Calu3 (cell line): Measurements from ENCODE around the gene KDM5C. TPM values are rescaled to one million over a fixed set of nuclear protein-coding genes. Genes with fewer than 3 reads are reported as not detected.

Source experiments
- BruUV-seq: library from RNA; stranded (reverse); fragments of 400-500 nt; replicated peaks from 2 replicates; lab custom pipeline; 2021; lab: Mats Ljungman, UMichigan
- CTCF ChIA-PET: fragments of 300-600 bp; sonication (Branson Sonifier 250); formaldehyde crosslinking; loops from one replicate; lab custom pipeline; 2022; ENCODE audit warnings: antibody characterized with exemption; lab: Charles Lee
- DNase-seq: peaks from one replicate; pipeline ENCODE4 v3.0.0; 2022
- H3K27ac Mint-ChIP-seq: one replicate; pipeline ENCODE4 v1.8.0; 2022; ENCODE audit warnings: mixed read lengths; ENCODE audit not compliant: unreplicated experiment
- H3K27me3 Mint-ChIP-seq: one replicate; pipeline ENCODE4 v1.8.0; 2022; ENCODE audit warnings: mixed read lengths; ENCODE audit not compliant: unreplicated experiment
- H3K36me3 Mint-ChIP-seq: one replicate; pipeline ENCODE4 v1.8.0; 2022; ENCODE audit warnings: mild to moderate bottlenecking, moderate library complexity, mixed read lengths; ENCODE audit not compliant: insufficient read depth, unreplicated experiment
- H3K4me1 Mint-ChIP-seq: one replicate; pipeline ENCODE4 v1.8.0; 2022; ENCODE audit warnings: mild to moderate bottlenecking, low read depth, mixed read lengths; ENCODE audit not compliant: unreplicated experiment
- H3K4me3 Mint-ChIP-seq: one replicate; pipeline ENCODE4 v1.8.0; 2022; ENCODE audit warnings: mild to moderate bottlenecking, low read depth, moderate library complexity, mixed read lengths; ENCODE audit not compliant: unreplicated experiment
- H3K9me3 Mint-ChIP-seq: one replicate; pipeline ENCODE4 v1.8.0; 2022; ENCODE audit warnings: low read depth, mixed read lengths; ENCODE audit not compliant: unreplicated experiment
- intact Hi-C: fragments of 100-400 bp; cut with micrococcal nuclease; formaldehyde crosslinking; loops from one replicate; pipeline ENCODE4 v1.10.0; 2022; ENCODE audit not compliant: unreplicated experiment
- total RNA-seq: library from RNA; stranded (reverse); gene quantifications from 2 replicates; pipeline ENCODE4 v1.2.3, GENCODE V29; 2022
- TF ChIP-seq, protein P1 (sequence below): fragments of 200-600 bp; IDR thresholded peaks from one replicate; pipeline ENCODE4 v1.8.0; 2022; ENCODE audit warnings: antibody characterized with exemption; ENCODE audit not compliant: unreplicated experiment

KDM5C gene
- total RNA-seq, 1 experiment from 2014 or later, result 98.4 TPM

DNA sequence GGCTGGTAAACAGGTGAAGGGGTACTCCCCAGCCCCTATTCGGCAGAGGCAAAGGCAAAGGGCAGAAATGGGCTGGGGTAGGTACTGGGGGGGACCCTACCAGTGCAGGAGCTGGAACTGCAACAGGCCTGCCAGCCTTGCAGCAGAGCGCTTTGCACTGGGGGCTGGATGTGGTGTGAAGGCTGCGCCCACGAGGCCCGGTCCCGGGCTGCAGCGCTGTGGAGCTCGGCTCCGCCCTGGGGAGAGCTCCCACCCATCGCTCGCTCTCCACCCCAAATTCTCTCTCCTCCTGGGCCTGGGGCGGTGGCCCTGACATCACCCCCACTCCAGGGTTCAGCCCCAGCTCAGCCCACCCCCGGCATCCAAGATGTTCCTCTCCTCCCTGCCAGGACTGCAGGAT, 32.2 kb upstream of the KDM5C start:
- no TSS peak for BruUV-seq
- Mint-ChIP-seq H3K4me3 (no peak overlapping the region), H3K36me3 (peaks cover 2% of the 10 kb centered on the region), H3K4me1 (peaks cover 10% of the 10 kb centered on the region), H3K9me3 (no peaks in the 10 kb centered on the region), H3K27ac (no peak overlapping the region), H3K27me3 (no peaks in the 10 kb centered on the region)
- CTCF ChIA-PET, result no interaction called here
- intact Hi-C loops, result no loop called here
- no peak for DNase-seq
- TF ChIP-seq, protein P1, sequence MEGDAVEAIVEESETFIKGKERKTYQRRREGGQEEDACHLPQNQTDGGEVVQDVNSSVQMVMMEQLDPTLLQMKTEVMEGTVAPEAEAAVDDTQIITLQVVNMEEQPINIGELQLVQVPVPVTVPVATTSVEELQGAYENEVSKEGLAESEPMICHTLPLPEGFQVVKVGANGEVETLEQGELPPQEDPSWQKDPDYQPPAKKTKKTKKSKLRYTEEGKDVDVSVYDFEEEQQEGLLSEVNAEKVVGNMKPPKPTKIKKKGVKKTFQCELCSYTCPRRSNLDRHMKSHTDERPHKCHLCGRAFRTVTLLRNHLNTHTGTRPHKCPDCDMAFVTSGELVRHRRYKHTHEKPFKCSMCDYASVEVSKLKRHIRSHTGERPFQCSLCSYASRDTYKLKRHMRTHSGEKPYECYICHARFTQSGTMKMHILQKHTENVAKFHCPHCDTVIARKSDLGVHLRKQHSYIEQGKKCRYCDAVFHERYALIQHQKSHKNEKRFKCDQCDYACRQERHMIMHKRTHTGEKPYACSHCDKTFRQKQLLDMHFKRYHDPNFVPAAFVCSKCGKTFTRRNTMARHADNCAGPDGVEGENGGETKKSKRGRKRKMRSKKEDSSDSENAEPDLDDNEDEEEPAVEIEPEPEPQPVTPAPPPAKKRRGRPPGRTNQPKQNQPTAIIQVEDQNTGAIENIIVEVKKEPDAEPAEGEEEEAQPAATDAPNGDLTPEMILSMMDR, result no peak

DNA sequence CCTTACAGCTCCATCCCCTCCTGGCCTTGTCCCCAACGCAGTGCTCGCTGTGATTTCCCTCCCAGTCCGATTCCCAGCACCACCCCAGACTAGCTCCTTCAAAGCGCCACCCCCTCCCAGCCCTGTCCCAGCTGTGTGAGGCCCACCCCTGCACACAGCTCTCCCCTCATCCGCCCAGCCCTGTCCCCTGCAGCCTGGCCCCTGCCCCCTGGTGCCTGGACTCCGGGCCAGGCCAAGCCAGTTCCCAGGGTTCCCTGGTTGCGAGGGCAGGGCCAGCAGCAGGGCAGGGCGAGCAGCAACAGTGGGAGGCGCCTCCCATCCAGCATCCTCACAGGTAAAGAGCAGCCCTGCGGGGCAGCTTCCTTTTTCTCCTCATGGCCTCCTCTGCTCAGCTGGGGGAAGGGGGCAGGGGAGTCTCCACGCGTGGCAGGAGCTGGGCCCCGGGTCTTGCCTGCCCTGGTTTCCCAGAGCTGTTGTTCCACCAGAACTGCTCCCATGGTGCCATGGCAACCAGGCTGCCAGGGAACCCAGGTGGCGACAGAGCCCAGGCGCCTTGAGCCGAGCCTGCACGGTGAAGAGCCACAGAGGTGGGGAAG, 31.5 kb upstream of the KDM5C start:
- Mint-ChIP-seq H3K27ac (no peak overlapping the region), H3K36me3 (no peaks in the 10 kb centered on the region), H3K27me3 (no peaks in the 10 kb centered on the region), H3K9me3 (no peaks in the 10 kb centered on the region), H3K4me1 (peaks cover 6% of the 10 kb centered on the region), H3K4me3 (no peak overlapping the region)
- TF ChIP-seq, protein P1, result no peak
- DNase-seq, result no peak
- CTCF ChIA-PET, result interaction anchor here (0.6 kb wide), 1 partner anchor 1363 kb away, joined by 5 read pairs; the partner anchor contains the start of gene MAGED1
- no TSS peak for BruUV-seq
- intact Hi-C loops, result no loop called here

DNA sequence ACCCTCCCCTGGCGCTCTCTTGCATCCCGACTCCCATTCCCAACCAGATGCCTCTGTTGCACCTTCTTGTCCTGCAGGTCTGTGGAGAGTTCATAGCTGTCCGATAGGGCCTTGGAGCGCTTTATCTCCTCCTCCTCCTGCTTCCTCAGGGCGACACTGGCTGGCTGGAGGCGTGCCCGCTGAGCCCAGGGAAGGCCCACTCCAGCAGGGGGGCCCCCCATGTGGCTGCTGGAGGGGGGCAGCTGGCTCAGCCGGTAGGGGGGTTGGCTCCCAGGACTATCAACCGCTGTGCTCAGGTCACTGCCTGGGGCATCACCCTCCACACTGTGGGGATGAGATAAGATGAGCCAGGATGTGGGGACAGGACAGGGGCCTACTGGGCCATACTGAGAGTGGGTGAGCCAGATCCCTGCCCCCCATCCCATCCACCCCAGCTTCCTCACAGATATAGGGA, 30.8 kb upstream of the KDM5C start:
- Mint-ChIP-seq H3K27ac (no peak overlapping the region), H3K36me3 (no peaks in the 10 kb centered on the region), H3K4me3 (no peak overlapping the region), H3K9me3 (no peaks in the 10 kb centered on the region), H3K27me3 (no peaks in the 10 kb centered on the region), H3K4me1 (peaks cover 6% of the 10 kb centered on the region)
- TF ChIP-seq, protein P1, result no peak
- intact Hi-C loops, result no loop called here
- DNase-seq, result no peak
- no TSS peak for BruUV-seq
- CTCF ChIA-PET, result interaction anchor here (0.6 kb wide), 1 partner anchor 1362 kb away, joined by 5 read pairs; the partner anchor contains the start of gene MAGED1

DNA sequence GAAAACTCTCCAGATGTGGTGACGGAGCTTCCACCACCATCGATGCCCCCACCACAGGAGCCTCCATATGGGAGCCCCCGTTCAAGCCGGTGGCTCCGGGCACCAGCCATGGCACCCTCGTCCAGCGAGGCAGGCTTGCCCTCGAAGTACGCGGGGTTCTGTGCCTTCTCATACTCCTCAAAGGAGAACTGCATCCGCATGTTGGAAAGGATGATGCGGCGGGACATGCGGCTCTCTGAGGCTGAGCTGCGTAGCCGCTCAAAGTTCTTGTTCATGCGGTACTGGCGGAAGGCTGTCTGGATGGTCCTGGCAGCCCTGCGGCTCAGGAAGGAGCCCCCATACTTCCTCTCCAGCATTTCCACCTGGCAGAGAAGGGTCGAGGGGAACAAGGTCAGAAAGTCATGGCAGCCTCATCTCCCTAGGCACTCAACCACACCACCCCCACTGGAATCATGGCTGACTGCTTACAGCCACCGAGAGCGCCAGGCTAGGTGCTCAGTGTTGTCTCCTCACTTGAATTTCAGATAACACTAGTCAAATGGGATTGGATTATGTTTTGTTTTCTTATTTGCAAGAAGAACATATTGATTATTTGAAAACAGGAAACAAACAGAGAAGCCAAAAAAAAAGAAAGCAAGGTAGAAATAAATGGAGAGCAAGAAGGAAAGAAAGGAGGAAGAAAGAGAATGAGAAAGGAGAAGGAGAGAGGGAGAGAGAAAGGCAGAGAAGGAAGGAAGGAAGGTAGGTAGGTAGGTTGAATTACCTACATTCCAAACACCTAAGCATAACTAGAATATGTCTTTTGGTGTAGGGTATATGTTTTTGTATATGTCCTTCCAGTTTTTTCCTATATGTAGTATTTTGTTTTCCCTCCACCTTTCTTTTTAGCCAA, 29.8 kb upstream of the KDM5C start:
- DNase-seq, result no peak

More for the DNA sequence above, 29.8 kb upstream of the KDM5C start:
- no TSS peak for BruUV-seq
- Mint-ChIP-seq H3K27ac (no peak overlapping the region), H3K9me3 (no peaks in the 10 kb centered on the region), H3K27me3 (no peaks in the 10 kb centered on the region), H3K4me1 (peaks cover 6% of the 10 kb centered on the region), H3K36me3 (no peaks in the 10 kb centered on the region), H3K4me3 (no peak overlapping the region)
- TF ChIP-seq, protein P1, result no peak
- CTCF ChIA-PET, result interaction anchor here (0.6 to 0.7 kb wide), 2 partner anchors 211 to 505 kb away, joined by 3 to 6 read pairs; no protein-coding TSS in a partner anchor
- intact Hi-C loops, result no loop called here
